WTC11 (cell line): ENCODE results near the gene GNAI1. TPM values are rescaled to one million over a fixed set of nuclear protein-coding genes. Genes with fewer than 3 reads are reported as not detected.

ENCODE experiments used
- ATAC-seq: fragments of 200-7000 bp; cut with Tn5 transposase; 2 replicates; pipeline ENCODE4 v1.10.0; 2021; ENCODE audit warnings: mild to moderate bottlenecking, moderate library complexity
- CTCF ChIA-PET: fragments of 300-600 bp; sonication (Branson Sonifier 250); formaldehyde crosslinking; loops from one replicate; lab custom pipeline; 2021; ENCODE audit warnings: antibody characterized with exemption; lab: Charles Lee
- POLR2A ChIA-PET: fragments of 350-600 bp; sonication (Branson Sonifier 250); formaldehyde crosslinking; loops from one replicate; lab custom pipeline; 2021; ENCODE audit warnings: antibody characterized with exemption; lab: Charles Lee
- DNase-seq: peaks from one replicate; pipeline ENCODE4 v3.0.0; 2021; ENCODE audit warnings: low spot score
- H3K27ac Mint-ChIP-seq: 2 replicates; pipeline ENCODE4 v1.8.0; 2021; ENCODE audit warnings: mixed read lengths
- H3K27me3 Mint-ChIP-seq: 2 replicates; pipeline ENCODE4 v1.8.0; 2021; ENCODE audit warnings: low read depth, mild to moderate bottlenecking, moderate library complexity, mixed read lengths
- H3K36me3 Mint-ChIP-seq: 2 replicates; pipeline ENCODE4 v1.8.0; 2021; ENCODE audit warnings: mixed read lengths
- H3K4me1 Mint-ChIP-seq: 2 replicates; pipeline ENCODE4 v1.8.0; 2022; ENCODE audit warnings: mixed read lengths
- H3K4me3 Mint-ChIP-seq: 2 replicates; pipeline ENCODE4 v1.8.0; 2021; ENCODE audit warnings: mild to moderate bottlenecking, moderate library complexity, mixed read lengths
- H3K9me3 Mint-ChIP-seq: 2 replicates; pipeline ENCODE4 v1.8.0; 2021; ENCODE audit warnings: mixed read lengths
- CBFB ChIP-seq: sonication (generic); formaldehyde crosslinking; IDR thresholded peaks from 2 replicates; pipeline ENCODE4 v1.8.1; 2022; ENCODE audit warnings: mild to moderate bottlenecking, low read depth, missing genetic modification reagents
- EMX1 ChIP-seq: fragments of 250-450 bp; sonication (Bioruptor Pico); IDR thresholded peaks from 2 replicates; pipeline ENCODE4 v1.8.0; 2021; ENCODE audit warnings: mild to moderate bottlenecking
- ESRRA ChIP-seq: sonication (generic); formaldehyde crosslinking; IDR thresholded peaks from 2 replicates; pipeline ENCODE4 v1.8.1; 2022; ENCODE audit warnings: mild to moderate bottlenecking, missing genetic modification reagents, borderline replicate concordance
- IRF2 ChIP-seq: sonication (generic); formaldehyde crosslinking; IDR thresholded peaks from 2 replicates; pipeline ENCODE4 v1.8.0; 2022; ENCODE audit warnings: low read depth, missing genetic modification reagents, borderline replicate concordance
- JAZF1 ChIP-seq: fragments of 250-450 bp; sonication (Bioruptor Pico); IDR thresholded peaks from 2 replicates; pipeline ENCODE4 v1.9.0; 2021; ENCODE audit warnings: moderate library complexity, mild to moderate bottlenecking, inconsistent platforms
- MYBL2 ChIP-seq: sonication (generic); formaldehyde crosslinking; IDR thresholded peaks from 2 replicates; pipeline ENCODE4 v1.8.1; 2023; ENCODE audit warnings: mild to moderate bottlenecking, moderate library complexity, missing genetic modification reagents
- NFATC4 ChIP-seq: fragments of 250-450 bp; sonication (Bioruptor Pico); IDR thresholded peaks from 2 replicates; pipeline ENCODE4 v1.9.0; 2021; ENCODE audit warnings: mild to moderate bottlenecking
- NR3C1 ChIP-seq: sonication (generic); formaldehyde crosslinking; conservative IDR thresholded peaks from 2 replicates; pipeline ENCODE4 v1.8.1; 2023; ENCODE audit warnings: low read depth, mild to moderate bottlenecking, missing genetic modification reagents
- SMAD3 ChIP-seq: sonication (generic); formaldehyde crosslinking; IDR thresholded peaks from 2 replicates; pipeline ENCODE4 v1.8.0; 2022; ENCODE audit warnings: missing genetic modification reagents, mild to moderate bottlenecking, borderline replicate concordance
- ZNF138 ChIP-seq: sonication (generic); formaldehyde crosslinking; conservative IDR thresholded peaks from 2 replicates; pipeline ENCODE4 v1.8.1; 2022; ENCODE audit warnings: mild to moderate bottlenecking, moderate library complexity, missing genetic modification reagents
- ZSCAN18 ChIP-seq: fragments of 250-450 bp; sonication (Bioruptor Pico); IDR thresholded peaks from 2 replicates; pipeline ENCODE4 v2.1.2; 2022; ENCODE audit warnings: mild to moderate bottlenecking, moderate library complexity
- total RNA-seq: library from RNA; stranded (reverse); gene quantifications from 3 replicates; pipeline ENCODE4 v1.2.3, GENCODE V29; 2021
- TF ChIP-seq, protein P1 (sequence below): sonication (generic); formaldehyde crosslinking; IDR thresholded peaks from 2 replicates; pipeline ENCODE4 v1.8.1; 2022; ENCODE audit warnings: low read depth, mild to moderate bottlenecking, moderate library complexity, missing genetic modification reagents, borderline replicate concordance
- TF ChIP-seq, protein P2 (sequence below): fragments of 250-450 bp; sonication (Bioruptor Pico); IDR thresholded peaks from 2 replicates; pipeline ENCODE4 v1.9.0; 2021; ENCODE audit warnings: mild to moderate bottlenecking
- TF ChIP-seq, protein P3 (sequence below): sonication (generic); formaldehyde crosslinking; IDR thresholded peaks from 2 replicates; pipeline ENCODE4 v1.8.0; 2023; ENCODE audit warnings: missing genetic modification reagents, mild to moderate bottlenecking, borderline replicate concordance
- TF ChIP-seq, protein P4 (sequence below): sonication (generic); formaldehyde crosslinking; conservative IDR thresholded peaks from 2 replicates; pipeline ENCODE4 v1.8.1; 2022; ENCODE audit warnings: mild to moderate bottlenecking, missing genetic modification reagents
- TF ChIP-seq, protein P5 (sequence below): sonication (generic); formaldehyde crosslinking; IDR thresholded peaks from 2 replicates; pipeline ENCODE4 v1.8.1; 2023; ENCODE audit warnings: mild to moderate bottlenecking, missing genetic modification reagents, moderate library complexity
- TF ChIP-seq, protein P6 (sequence below): sonication (generic); formaldehyde crosslinking; IDR thresholded peaks from 2 replicates; pipeline ENCODE4 v1.8.0; 2022; ENCODE audit warnings: mild to moderate bottlenecking, missing genetic modification reagents
- TF ChIP-seq, protein P7 (sequence below): sonication (generic); formaldehyde crosslinking; IDR thresholded peaks from 2 replicates; pipeline ENCODE4 v1.8.1; 2022; ENCODE audit warnings: mild to moderate bottlenecking, moderate library complexity, missing genetic modification reagents
- TF ChIP-seq, protein P8 (sequence below): sonication (generic); formaldehyde crosslinking; conservative IDR thresholded peaks from 2 replicates; pipeline ENCODE4 v1.8.1; 2023; ENCODE audit warnings: mild to moderate bottlenecking, low read depth, missing genetic modification reagents, moderate library complexity

GNAI1 gene
- total RNA-seq, 1 experiment from 2014 or later: 26.7 TPM

GRCh38 chr7:80241671-80242070 is 107.0 kb downstream of the GNAI1 start:
- Mint-ChIP-seq H3K27me3 (no peaks in the 10 kb centered on the region), H3K4me1 (peaks cover 4% of the 10 kb centered on the region), H3K9me3 (peaks cover 10% of the 10 kb centered on the region), H3K36me3 (no peaks in the 10 kb centered on the region), H3K4me3 (no peak overlapping the region), H3K27ac (no peak overlapping the region)
- DNase-seq (no peak), ATAC-seq (no peak)
- ChIA-PET CTCF (no interaction called here), POLR2A (no interaction called here)
- TF ChIP-seq, protein P1, sequence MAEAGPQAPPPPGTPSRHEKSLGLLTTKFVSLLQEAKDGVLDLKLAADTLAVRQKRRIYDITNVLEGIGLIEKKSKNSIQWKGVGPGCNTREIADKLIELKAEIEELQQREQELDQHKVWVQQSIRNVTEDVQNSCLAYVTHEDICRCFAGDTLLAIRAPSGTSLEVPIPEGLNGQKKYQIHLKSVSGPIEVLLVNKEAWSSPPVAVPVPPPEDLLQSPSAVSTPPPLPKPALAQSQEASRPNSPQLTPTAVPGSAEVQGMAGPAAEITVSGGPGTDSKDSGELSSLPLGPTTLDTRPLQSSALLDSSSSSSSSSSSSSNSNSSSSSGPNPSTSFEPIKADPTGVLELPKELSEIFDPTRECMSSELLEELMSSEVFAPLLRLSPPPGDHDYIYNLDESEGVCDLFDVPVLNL: no peak
- TF ChIP-seq ESRRA: no peak
- TF ChIP-seq NFATC4: no peak
- TF ChIP-seq SMAD3 (CRISPR knock-in tag): no peak
- TF ChIP-seq, protein P2, sequence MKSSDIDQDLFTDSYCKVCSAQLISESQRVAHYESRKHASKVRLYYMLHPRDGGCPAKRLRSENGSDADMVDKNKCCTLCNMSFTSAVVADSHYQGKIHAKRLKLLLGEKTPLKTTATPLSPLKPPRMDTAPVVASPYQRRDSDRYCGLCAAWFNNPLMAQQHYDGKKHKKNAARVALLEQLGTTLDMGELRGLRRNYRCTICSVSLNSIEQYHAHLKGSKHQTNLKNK (CRISPR knock-in tag): no peak
- no peak for TF ChIP-seq CBFB (CRISPR knock-in tag)
- TF ChIP-seq MYBL2 (CRISPR knock-in tag): no peak
- TF ChIP-seq JAZF1: no peak
- no peak for TF ChIP-seq NR3C1 (CRISPR knock-in tag)
- TF ChIP-seq, protein P3, sequence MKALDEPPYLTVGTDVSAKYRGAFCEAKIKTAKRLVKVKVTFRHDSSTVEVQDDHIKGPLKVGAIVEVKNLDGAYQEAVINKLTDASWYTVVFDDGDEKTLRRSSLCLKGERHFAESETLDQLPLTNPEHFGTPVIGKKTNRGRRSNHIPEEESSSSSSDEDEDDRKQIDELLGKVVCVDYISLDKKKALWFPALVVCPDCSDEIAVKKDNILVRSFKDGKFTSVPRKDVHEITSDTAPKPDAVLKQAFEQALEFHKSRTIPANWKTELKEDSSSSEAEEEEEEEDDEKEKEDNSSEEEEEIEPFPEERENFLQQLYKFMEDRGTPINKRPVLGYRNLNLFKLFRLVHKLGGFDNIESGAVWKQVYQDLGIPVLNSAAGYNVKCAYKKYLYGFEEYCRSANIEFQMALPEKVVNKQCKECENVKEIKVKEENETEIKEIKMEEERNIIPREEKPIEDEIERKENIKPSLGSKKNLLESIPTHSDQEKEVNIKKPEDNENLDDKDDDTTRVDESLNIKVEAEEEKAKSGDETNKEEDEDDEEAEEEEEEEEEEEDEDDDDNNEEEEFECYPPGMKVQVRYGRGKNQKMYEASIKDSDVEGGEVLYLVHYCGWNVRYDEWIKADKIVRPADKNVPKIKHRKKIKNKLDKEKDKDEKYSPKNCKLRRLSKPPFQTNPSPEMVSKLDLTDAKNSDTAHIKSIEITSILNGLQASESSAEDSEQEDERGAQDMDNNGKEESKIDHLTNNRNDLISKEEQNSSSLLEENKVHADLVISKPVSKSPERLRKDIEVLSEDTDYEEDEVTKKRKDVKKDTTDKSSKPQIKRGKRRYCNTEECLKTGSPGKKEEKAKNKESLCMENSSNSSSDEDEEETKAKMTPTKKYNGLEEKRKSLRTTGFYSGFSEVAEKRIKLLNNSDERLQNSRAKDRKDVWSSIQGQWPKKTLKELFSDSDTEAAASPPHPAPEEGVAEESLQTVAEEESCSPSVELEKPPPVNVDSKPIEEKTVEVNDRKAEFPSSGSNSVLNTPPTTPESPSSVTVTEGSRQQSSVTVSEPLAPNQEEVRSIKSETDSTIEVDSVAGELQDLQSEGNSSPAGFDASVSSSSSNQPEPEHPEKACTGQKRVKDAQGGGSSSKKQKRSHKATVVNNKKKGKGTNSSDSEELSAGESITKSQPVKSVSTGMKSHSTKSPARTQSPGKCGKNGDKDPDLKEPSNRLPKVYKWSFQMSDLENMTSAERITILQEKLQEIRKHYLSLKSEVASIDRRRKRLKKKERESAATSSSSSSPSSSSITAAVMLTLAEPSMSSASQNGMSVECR: no peak

- DNase-seq: no peak
- Mint-ChIP-seq H3K4me1 (peaks cover 4% of the 10 kb centered on the region), H3K27ac (no peak overlapping the region), H3K9me3 (peaks cover 11% of the 10 kb centered on the region), H3K36me3 (no peaks in the 10 kb centered on the region), H3K27me3 (no peaks in the 10 kb centered on the region), H3K4me3 (no peak overlapping the region)
- ChIA-PET CTCF (interaction anchor here (0.5 kb wide), 1 partner anchor 87 kb away, joined by 3 read pairs; no protein-coding TSS in a partner anchor), POLR2A (no interaction called here)
- TF ChIP-seq ZSCAN18 (CRISPR knock-in tag): no peak
- TF ChIP-seq, protein P4, sequence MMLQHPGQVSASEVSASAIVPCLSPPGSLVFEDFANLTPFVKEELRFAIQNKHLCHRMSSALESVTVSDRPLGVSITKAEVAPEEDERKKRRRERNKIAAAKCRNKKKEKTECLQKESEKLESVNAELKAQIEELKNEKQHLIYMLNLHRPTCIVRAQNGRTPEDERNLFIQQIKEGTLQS (CRISPR knock-in tag): no peak
- TF ChIP-seq EMX1 (CRISPR knock-in tag): no peak
- no peak for TF ChIP-seq IRF2 (CRISPR knock-in tag)
- TF ChIP-seq, protein P5, sequence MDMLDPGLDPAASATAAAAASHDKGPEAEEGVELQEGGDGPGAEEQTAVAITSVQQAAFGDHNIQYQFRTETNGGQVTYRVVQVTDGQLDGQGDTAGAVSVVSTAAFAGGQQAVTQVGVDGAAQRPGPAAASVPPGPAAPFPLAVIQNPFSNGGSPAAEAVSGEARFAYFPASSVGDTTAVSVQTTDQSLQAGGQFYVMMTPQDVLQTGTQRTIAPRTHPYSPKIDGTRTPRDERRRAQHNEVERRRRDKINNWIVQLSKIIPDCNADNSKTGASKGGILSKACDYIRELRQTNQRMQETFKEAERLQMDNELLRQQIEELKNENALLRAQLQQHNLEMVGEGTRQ (CRISPR knock-in tag): no peak
- TF ChIP-seq, protein P6, sequence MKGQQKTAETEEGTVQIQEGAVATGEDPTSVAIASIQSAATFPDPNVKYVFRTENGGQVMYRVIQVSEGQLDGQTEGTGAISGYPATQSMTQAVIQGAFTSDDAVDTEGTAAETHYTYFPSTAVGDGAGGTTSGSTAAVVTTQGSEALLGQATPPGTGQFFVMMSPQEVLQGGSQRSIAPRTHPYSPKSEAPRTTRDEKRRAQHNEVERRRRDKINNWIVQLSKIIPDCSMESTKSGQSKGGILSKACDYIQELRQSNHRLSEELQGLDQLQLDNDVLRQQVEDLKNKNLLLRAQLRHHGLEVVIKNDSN (CRISPR knock-in tag): no peak
- TF ChIP-seq CBFB (CRISPR knock-in tag): no peak
- TF ChIP-seq, protein P7, sequence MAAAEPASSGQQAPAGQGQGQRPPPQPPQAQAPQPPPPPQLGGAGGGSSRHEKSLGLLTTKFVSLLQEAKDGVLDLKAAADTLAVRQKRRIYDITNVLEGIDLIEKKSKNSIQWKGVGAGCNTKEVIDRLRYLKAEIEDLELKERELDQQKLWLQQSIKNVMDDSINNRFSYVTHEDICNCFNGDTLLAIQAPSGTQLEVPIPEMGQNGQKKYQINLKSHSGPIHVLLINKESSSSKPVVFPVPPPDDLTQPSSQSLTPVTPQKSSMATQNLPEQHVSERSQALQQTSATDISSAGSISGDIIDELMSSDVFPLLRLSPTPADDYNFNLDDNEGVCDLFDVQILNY (CRISPR knock-in tag): no peak
- TF ChIP-seq ZNF138 (CRISPR knock-in tag): no peak
- TF ChIP-seq, protein P8, sequence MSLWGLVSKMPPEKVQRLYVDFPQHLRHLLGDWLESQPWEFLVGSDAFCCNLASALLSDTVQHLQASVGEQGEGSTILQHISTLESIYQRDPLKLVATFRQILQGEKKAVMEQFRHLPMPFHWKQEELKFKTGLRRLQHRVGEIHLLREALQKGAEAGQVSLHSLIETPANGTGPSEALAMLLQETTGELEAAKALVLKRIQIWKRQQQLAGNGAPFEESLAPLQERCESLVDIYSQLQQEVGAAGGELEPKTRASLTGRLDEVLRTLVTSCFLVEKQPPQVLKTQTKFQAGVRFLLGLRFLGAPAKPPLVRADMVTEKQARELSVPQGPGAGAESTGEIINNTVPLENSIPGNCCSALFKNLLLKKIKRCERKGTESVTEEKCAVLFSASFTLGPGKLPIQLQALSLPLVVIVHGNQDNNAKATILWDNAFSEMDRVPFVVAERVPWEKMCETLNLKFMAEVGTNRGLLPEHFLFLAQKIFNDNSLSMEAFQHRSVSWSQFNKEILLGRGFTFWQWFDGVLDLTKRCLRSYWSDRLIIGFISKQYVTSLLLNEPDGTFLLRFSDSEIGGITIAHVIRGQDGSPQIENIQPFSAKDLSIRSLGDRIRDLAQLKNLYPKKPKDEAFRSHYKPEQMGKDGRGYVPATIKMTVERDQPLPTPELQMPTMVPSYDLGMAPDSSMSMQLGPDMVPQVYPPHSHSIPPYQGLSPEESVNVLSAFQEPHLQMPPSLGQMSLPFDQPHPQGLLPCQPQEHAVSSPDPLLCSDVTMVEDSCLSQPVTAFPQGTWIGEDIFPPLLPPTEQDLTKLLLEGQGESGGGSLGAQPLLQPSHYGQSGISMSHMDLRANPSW (CRISPR knock-in tag): no peak
- no peak for ATAC-seq
Measured at GRCh38 chr7:80243425-80243824, 108.8 kb downstream of the GNAI1 start.
